Activated CD4-positive, alpha-beta T cell treated with anti-CD3 and anti-CD28 coated beads, Interleukin-2, amount 10 ng/mL, durations not matched to agents 24 days and 14 days (primary cell): ENCODE measurements around the gene NTN1. TPM values are rescaled to one million over a fixed set of nuclear protein-coding genes. Genes with fewer than 3 reads are reported as not detected.
A peak's percentile ranks its signal among the peaks of the same experiment; 100 is the strongest.

Experiments
- DNase-seq: peaks from one replicate; pipeline ENCODE4 v3.0.0; 2022
- H3K27ac Mint-ChIP-seq: one replicate; pipeline ENCODE4 v1.8.0; 2022; ENCODE audit warnings: mild to moderate bottlenecking, mixed read lengths
- H3K27me3 Mint-ChIP-seq: one replicate; pipeline ENCODE4 v1.8.0; 2022; ENCODE audit warnings: mixed read lengths
- H3K36me3 Mint-ChIP-seq: one replicate; pipeline ENCODE4 v1.8.0; 2022; ENCODE audit warnings: low read depth, mild to moderate bottlenecking, mixed read lengths
- H3K4me1 Mint-ChIP-seq: one replicate; pipeline ENCODE4 v1.8.0; 2021; ENCODE audit warnings: mixed read lengths
- H3K4me3 Mint-ChIP-seq: one replicate; pipeline ENCODE4 v1.8.0; 2022; ENCODE audit warnings: mild to moderate bottlenecking, moderate library complexity, mixed read lengths
- H3K9me3 Mint-ChIP-seq: one replicate; pipeline ENCODE4 v1.8.0; 2021; ENCODE audit warnings: mixed read lengths
- intact Hi-C: fragments of 100-400 bp; cut with micrococcal nuclease; formaldehyde crosslinking; loops from one replicate; pipeline ENCODE4 v1.15.1; 2023
- total RNA-seq: library from RNA; stranded (reverse); gene quantifications from 2 replicates; pipeline ENCODE4 v1.2.3, GENCODE V29; 2022

The NTN1 gene
- total RNA-seq, 1 donor from 2014 or later = 0.51 TPM

GRCh38 chr17:9271989-9272388 is 250.7 kb downstream of the NTN1 start:
- DNase-seq = no peak
- H3K4me1 Mint-ChIP-seq = peaks cover 16% of the 10 kb centered on the region
- H3K9me3 Mint-ChIP-seq = no peaks in the 10 kb centered on the region
- H3K36me3 Mint-ChIP-seq = no peaks in the 10 kb centered on the region
- no peak overlapping the region for H3K4me3 Mint-ChIP-seq
- intact Hi-C loops = loop anchor here (5.0 kb wide), 1 partner anchor 35 kb away; no protein-coding TSS in a partner anchor
- H3K27me3 Mint-ChIP-seq = no peaks in the 10 kb centered on the region
- no peak overlapping the region for H3K27ac Mint-ChIP-seq

GRCh38 chr17:9272501-9273200 is 251.3 kb downstream of the NTN1 start:
- H3K36me3 Mint-ChIP-seq = no peaks in the 10 kb centered on the region
- no peak overlapping the region for H3K27ac Mint-ChIP-seq
- H3K9me3 Mint-ChIP-seq = no peaks in the 10 kb centered on the region
- H3K4me3 Mint-ChIP-seq = no peak overlapping the region
- intact Hi-C loops = loop anchor here (5.0 kb wide), 1 partner anchor 35 kb away; no protein-coding TSS in a partner anchor
- peaks cover 16% of the 10 kb centered on the region for H3K4me1 Mint-ChIP-seq
- DNase-seq = no peak
- no peaks in the 10 kb centered on the region for H3K27me3 Mint-ChIP-seq

GRCh38 chr17:9273428-9274391 is 252.4 kb downstream of the NTN1 start:
- H3K27ac Mint-ChIP-seq = peak overlapping the region; percentile 88
- H3K4me3 Mint-ChIP-seq = peak overlapping the region; percentile 27
- intact Hi-C loops = loop anchor here (1.0 to 5.0 kb wide), 3 partner anchors 16 to 36 kb away; no protein-coding TSS in a partner anchor

GRCh38 chr17:9274973-9275372 is 253.7 kb downstream of the NTN1 start:
- no peaks in the 10 kb centered on the region for H3K27me3 Mint-ChIP-seq
- no peak overlapping the region for H3K27ac Mint-ChIP-seq
- H3K4me3 Mint-ChIP-seq = no peak overlapping the region
- DNase-seq = no peak
- H3K36me3 Mint-ChIP-seq = no peaks in the 10 kb centered on the region
- intact Hi-C loops = loop anchor here (1.0 to 5.0 kb wide), 3 partner anchors 14 to 38 kb away; no protein-coding TSS in a partner anchor
- no peaks in the 10 kb centered on the region for H3K9me3 Mint-ChIP-seq
- H3K4me1 Mint-ChIP-seq = peaks cover 16% of the 10 kb centered on the region

More at GRCh38 chr17:9273428-9274391, 252.4 kb downstream of the NTN1 start:
- no peak for DNase-seq
- Mint-ChIP-seq H3K9me3 (no peaks in the 10 kb centered on the region), H3K27me3 (no peaks in the 10 kb centered on the region), H3K4me1 (peaks cover 16% of the 10 kb centered on the region), H3K36me3 (no peaks in the 10 kb centered on the region)

GRCh38 chr17:9279893-9280292 is 258.6 kb downstream of the NTN1 start:
- Mint-ChIP-seq H3K27me3 (no peaks in the 10 kb centered on the region), H3K27ac (no peak overlapping the region), H3K9me3 (no peaks in the 10 kb centered on the region), H3K36me3 (no peaks in the 10 kb centered on the region), H3K4me1 (peaks cover 2% of the 10 kb centered on the region), H3K4me3 (no peak overlapping the region)
- no peak for DNase-seq
- intact Hi-C loops = no loop called here

GRCh38 chr17:9283909-9284308 is 262.6 kb downstream of the NTN1 start:
- intact Hi-C loops = no loop called here
- no peak for DNase-seq
- Mint-ChIP-seq H3K9me3 (no peaks in the 10 kb centered on the region), H3K36me3 (no peaks in the 10 kb centered on the region), H3K4me3 (no peak overlapping the region), H3K4me1 (peaks cover 4% of the 10 kb centered on the region), H3K27me3 (no peaks in the 10 kb centered on the region), H3K27ac (no peak overlapping the region)

- Mint-ChIP-seq H3K27me3 (no peaks in the 10 kb centered on the region), H3K4me1 (peaks cover 14% of the 10 kb centered on the region), H3K36me3 (no peaks in the 10 kb centered on the region), H3K4me3 (no peak overlapping the region), H3K9me3 (no peaks in the 10 kb centered on the region), H3K27ac (no peak overlapping the region)
- intact Hi-C loops = no loop called here
- no peak for DNase-seq
Observed at GRCh38 chr17:9284884-9285283, 263.6 kb downstream of the NTN1 start.

- no peaks in the 10 kb centered on the region for H3K27me3 Mint-ChIP-seq
- H3K9me3 Mint-ChIP-seq = no peaks in the 10 kb centered on the region
- H3K27ac Mint-ChIP-seq = no peak overlapping the region
- DNase-seq = no peak
- intact Hi-C loops = no loop called here
- H3K4me3 Mint-ChIP-seq = no peak overlapping the region
- H3K36me3 Mint-ChIP-seq = no peaks in the 10 kb centered on the region
- peaks cover 20% of the 10 kb centered on the region for H3K4me1 Mint-ChIP-seq
Observed at GRCh38 chr17:9285602-9286427, 264.5 kb downstream of the NTN1 start.

- Mint-ChIP-seq H3K4me1 (peaks cover 20% of the 10 kb centered on the region), H3K4me3 (no peak overlapping the region), H3K27me3 (no peaks in the 10 kb centered on the region), H3K9me3 (no peaks in the 10 kb centered on the region), H3K36me3 (no peaks in the 10 kb centered on the region), H3K27ac (no peak overlapping the region)
- intact Hi-C loops = no loop called here
- no peak for DNase-seq
Observed at GRCh38 chr17:9286434-9286833, 265.1 kb downstream of the NTN1 start.

GRCh38 chr17:9287306-9287705 is 266.0 kb downstream of the NTN1 start:
- Mint-ChIP-seq H3K27me3 (no peaks in the 10 kb centered on the region), H3K36me3 (no peaks in the 10 kb centered on the region), H3K9me3 (no peaks in the 10 kb centered on the region), H3K4me1 (peaks cover 22% of the 10 kb centered on the region), H3K27ac (no peak overlapping the region), H3K4me3 (no peak overlapping the region)
- intact Hi-C loops = no loop called here
- no peak for DNase-seq

GRCh38 chr17:9290226-9290613 is 268.9 kb downstream of the NTN1 start:
- Mint-ChIP-seq H3K9me3 (no peaks in the 10 kb centered on the region), H3K36me3 (no peaks in the 10 kb centered on the region), H3K27me3 (no peaks in the 10 kb centered on the region), H3K27ac (peak overlapping the region; percentile 78), H3K4me1 (peaks cover 22% of the 10 kb centered on the region), H3K4me3 (peak overlapping the region; percentile 32)
- DNase-seq = no peak
- intact Hi-C loops = loop anchor here (2.0 to 10.0 kb wide), 4 partner anchors 37 to 268 kb away; partner anchors contain the start of gene NTN1

- H3K4me1 Mint-ChIP-seq = peaks cover 22% of the 10 kb centered on the region
- DNase-seq = peak; percentile 74
- no peaks in the 10 kb centered on the region for H3K27me3 Mint-ChIP-seq
- intact Hi-C loops = loop anchor here (1.0 to 10.0 kb wide), 5 partner anchors 39 to 270 kb away; partner anchors contain the start of gene NTN1
- H3K27ac Mint-ChIP-seq = no peak overlapping the region
- H3K36me3 Mint-ChIP-seq = no peaks in the 10 kb centered on the region
- H3K4me3 Mint-ChIP-seq = no peak overlapping the region
- H3K9me3 Mint-ChIP-seq = no peaks in the 10 kb centered on the region
Observed at GRCh38 chr17:9291912-9292560, 270.7 kb downstream of the NTN1 start.

GRCh38 chr17:9292561-9292941 is 271.2 kb downstream of the NTN1 start:
- DNase-seq = no peak
- Mint-ChIP-seq H3K36me3 (no peaks in the 10 kb centered on the region), H3K4me1 (peaks cover 22% of the 10 kb centered on the region), H3K27ac (no peak overlapping the region), H3K27me3 (no peaks in the 10 kb centered on the region), H3K4me3 (no peak overlapping the region), H3K9me3 (no peaks in the 10 kb centered on the region)
- intact Hi-C loops = loop anchor here (1.0 to 10.0 kb wide), 4 partner anchors 58 to 270 kb away; partner anchors contain the start of gene NTN1
